Ascending aorta (tissue), 2 donors: Measurements from ENCODE around the gene KCNIP3. TPM values are rescaled to one million over a fixed set of nuclear protein-coding genes. Genes with fewer than 3 reads are reported as not detected.
"Not testable (repeated sequence)": the region's sequence is repeated elsewhere in the genome, so short reads cannot be mapped to it uniquely, and the experiment has no call there.

Experiments used
- DNase-seq, 2 donors: peaks; one replicate each; pipeline ENCODE4 v3.0.0-alpha.2; 2019; ENCODE audit warnings: low spot score in 2 of 2
- H3K27ac ChIP-seq, 2 donors: fragments of 200-600 bp; sonication (generic); one replicate each; pipeline ENCODE4 v1.5.1; 2016 to 2017; ENCODE audit warnings: mild to moderate bottlenecking in 1 of 2
- H3K27me3 ChIP-seq: fragments of 200-600 bp; sonication (generic); one replicate; pipeline ENCODE4 v1.5.1; 2017
- H3K36me3 ChIP-seq, 2 donors: fragments of 200-600 bp; sonication (generic); one replicate each; pipeline ENCODE4 v1.5.1; 2016
- H3K4me1 ChIP-seq, 2 donors: fragments of 200-600 bp; sonication (generic); one replicate each; pipeline ENCODE4 v1.5.1; 2016 to 2017; ENCODE audit warnings: mild to moderate bottlenecking in 1 of 2
- H3K4me3 ChIP-seq, 2 donors: fragments of 200-600 bp; sonication (generic); one replicate each; pipeline ENCODE4 v1.5.1; 2016 to 2017; ENCODE audit warnings: mild to moderate bottlenecking in 1 of 2
- H3K9me3 ChIP-seq, 2 donors: fragments of 200-600 bp; sonication (generic); one replicate each; pipeline ENCODE4 v1.5.1; 2016
- CTCF ChIP-seq, 3 experiments: fragments of 200-600 bp in 2 of 3; fragments of 450-650 bp in 1 of 3; sonication (generic) in 2 of 3; IDR thresholded peaks; one replicate each; pipeline ENCODE4 v1.5.1; 2016 to 2019; ENCODE audit warnings: antibody characterized with exemption in 3 of 3, mild to moderate bottlenecking in 1 of 3, moderate library complexity in 1 of 3
- intact Hi-C: fragments of 100-400 bp; cut with DNase I; formaldehyde crosslinking; loops from one replicate; pipeline ENCODE4 v1.15.1; 2023
- total RNA-seq: library from RNA; depleted of rRNA; stranded (reverse); fragments of >200 nt; gene quantifications from one replicate; pipeline ENCODE4 v1.1.0, GENCODE V29; 2016

Gene KCNIP3
- total RNA-seq, 1 donor from 2014 or later, result 5.2 TPM

GRCh38 chr2:95374921-95375471, 77.8 kb downstream of the KCNIP3 start:
- no peaks in the 10 kb centered on the region for H3K27me3 ChIP-seq
- intact Hi-C loops, result no loop called here
- peaks cover 0 to 12% of the 10 kb centered on the region in 2 donors for H3K36me3 ChIP-seq
- H3K9me3 ChIP-seq, result no peaks in the 10 kb centered on the region
- no peak overlapping the region for H3K4me3 ChIP-seq
- DNase-seq, result peak in 1 of 2 donors; percentile 53
- no peak for TF ChIP-seq CTCF (IDR thresholded peaks at IDR 0.05)
- no peaks in the 10 kb centered on the region for H3K4me1 ChIP-seq
- H3K27ac ChIP-seq, result no peak overlapping the region

DNA sequence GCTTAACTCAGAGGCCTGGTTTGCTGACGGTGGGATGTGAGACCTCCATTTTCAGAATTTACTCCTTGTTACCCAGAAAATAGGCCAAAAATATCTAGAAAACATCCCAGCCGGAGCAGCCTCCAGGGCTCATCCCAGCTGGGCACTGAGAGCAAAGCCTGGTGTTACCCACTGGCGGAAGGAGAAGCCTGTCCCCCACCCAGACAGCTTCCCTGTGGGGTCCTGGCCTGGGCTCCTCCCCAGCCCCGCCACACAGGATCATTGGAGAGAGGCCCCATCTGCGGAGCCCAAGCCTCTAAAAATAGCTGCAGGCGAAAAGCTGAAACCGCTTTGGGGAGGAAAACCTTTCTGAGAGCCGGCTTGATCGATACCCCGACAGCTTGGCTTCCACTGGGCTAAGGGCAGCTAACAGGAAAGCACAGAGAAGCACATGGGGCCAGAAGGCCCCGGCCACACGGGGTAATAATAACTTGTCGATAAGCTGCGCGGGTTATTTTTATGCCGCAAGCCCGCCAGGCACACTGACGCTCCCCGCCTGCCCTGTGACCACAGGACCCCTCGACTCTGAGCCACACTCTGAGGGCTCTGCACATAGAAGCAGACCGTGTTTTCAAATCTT, 78.5 kb downstream of the KCNIP3 start:
- DNase-seq, result peak in 1 of 2 donors; percentile 34

GRCh38 chr2:95376311-95377215, 79.4 kb downstream of the KCNIP3 start:
- Histone ChIP-seq H3K4me1 (no peaks in the 10 kb centered on the region), H3K27ac (no peak overlapping the region), H3K4me3 (no peak overlapping the region), H3K9me3 (no peaks in the 10 kb centered on the region), H3K36me3 (peaks cover 0 to 12% of the 10 kb centered on the region in 2 donors), H3K27me3 (no peaks in the 10 kb centered on the region)
- no peak for TF ChIP-seq CTCF (IDR thresholded peaks at IDR 0.05)
- intact Hi-C loops, result no loop called here
- peak in 1 of 2 donors; percentile 54 for DNase-seq

More for the DNA sequence above, 78.5 kb downstream of the KCNIP3 start:
- intact Hi-C loops, result no loop called here
- Histone ChIP-seq H3K36me3 (peaks cover 0 to 12% of the 10 kb centered on the region in 2 donors), H3K27ac (no peak overlapping the region), H3K4me1 (no peaks in the 10 kb centered on the region), H3K9me3 (no peaks in the 10 kb centered on the region), H3K4me3 (no peak overlapping the region), H3K27me3 (no peaks in the 10 kb centered on the region)
- no peak for TF ChIP-seq CTCF (IDR thresholded peaks at IDR 0.05)

DNA sequence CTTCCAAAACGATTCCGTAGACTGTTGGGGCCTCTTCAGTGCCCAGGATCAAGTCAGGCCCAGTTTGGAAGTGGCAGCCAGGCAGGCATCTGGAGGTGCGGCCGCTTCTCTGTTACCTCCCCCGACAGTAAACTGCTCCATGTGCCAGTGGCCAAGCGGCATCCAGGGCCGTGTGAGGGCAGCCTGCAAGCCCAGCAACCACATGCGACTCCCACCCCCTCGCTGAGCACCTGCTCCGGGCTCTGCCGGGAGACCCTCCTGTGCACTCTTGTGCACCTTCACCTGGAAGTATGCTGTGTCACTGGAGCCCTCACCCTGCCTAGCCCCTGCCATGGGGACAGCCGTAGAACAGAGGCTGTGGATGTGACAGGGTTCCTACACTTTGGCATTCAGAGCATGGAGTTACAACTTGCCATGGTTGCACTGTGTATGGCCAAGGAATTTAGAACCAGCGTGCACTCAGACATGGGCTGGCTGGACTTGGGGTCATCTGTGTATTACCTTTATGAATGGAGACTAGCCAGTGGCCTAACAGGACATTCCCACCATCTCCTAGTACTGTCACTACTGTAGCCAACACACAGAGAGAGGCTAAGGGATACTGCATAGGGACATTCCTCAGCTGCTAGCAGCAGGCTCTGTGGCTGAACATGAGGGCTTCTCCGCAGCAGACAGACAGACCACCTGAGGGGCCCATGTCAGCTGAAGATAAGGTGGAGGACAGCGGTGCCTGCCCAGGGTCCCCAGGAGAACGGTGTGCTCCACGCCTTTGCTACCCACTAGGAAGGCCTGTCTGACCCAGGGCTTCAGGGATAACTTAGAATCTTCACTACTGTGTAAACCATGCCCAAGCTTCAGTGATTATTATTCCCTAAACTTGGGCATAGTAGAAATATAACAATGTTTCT, 80.3 kb downstream of the KCNIP3 start:
- H3K4me1 ChIP-seq, result no peaks in the 10 kb centered on the region
- no peak for TF ChIP-seq CTCF (IDR thresholded peaks at IDR 0.05)
- H3K9me3 ChIP-seq, result no peaks in the 10 kb centered on the region
- no peak overlapping the region for H3K27ac ChIP-seq
- no peaks in the 10 kb centered on the region for H3K27me3 ChIP-seq
- DNase-seq, result peak in 1 of 2 donors; percentile 55
- peaks cover 0 to 12% of the 10 kb centered on the region in 2 donors for H3K36me3 ChIP-seq
- intact Hi-C loops, result no loop called here
- no peak overlapping the region for H3K4me3 ChIP-seq

DNA sequence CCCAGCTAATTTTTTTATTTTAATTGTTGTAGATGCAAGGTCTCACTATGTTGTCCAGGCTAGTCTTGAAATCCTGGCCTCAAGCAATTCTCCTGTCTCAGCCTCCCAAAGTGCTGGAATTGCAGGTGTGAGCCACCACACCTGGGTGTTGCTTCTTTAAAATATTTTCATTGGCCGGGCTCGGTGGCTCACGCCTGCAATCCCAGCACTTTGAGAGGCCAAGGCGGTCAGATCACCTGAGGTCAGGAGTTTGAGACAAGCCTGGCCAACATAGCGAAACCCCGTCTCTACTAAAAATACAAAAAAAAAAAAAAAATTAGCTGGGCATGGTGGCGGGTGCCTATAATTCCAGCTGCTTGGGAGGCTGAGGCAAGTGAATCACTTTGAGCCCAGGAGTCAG, 81.1 kb downstream of the KCNIP3 start:
- H3K27me3 ChIP-seq, H3K9me3 ChIP-seq, H3K4me3 ChIP-seq, intact Hi-C loops, H3K4me1 ChIP-seq, H3K27ac ChIP-seq: not testable (repeated sequence)
- DNase-seq, result peak in 1 of 2 donors; percentile 19
- H3K36me3 ChIP-seq, result peaks cover 0 to 12% of the 10 kb centered on the region in 2 donors
